Ascending aorta (tissue), 2 donors: ENCODE measurements around the gene OSM. TPM values are rescaled to one million over a fixed set of nuclear protein-coding genes. Genes with fewer than 3 reads are reported as not detected.

Experiments
- DNase-seq, 2 donors: peaks; one replicate each; pipeline ENCODE4 v3.0.0-alpha.2; 2019; ENCODE audit warnings: low spot score in 2 of 2
- H3K27ac ChIP-seq, 2 donors: fragments of 200-600 bp; sonication (generic); one replicate each; pipeline ENCODE4 v1.5.1; 2016 to 2017; ENCODE audit warnings: mild to moderate bottlenecking in 1 of 2
- H3K27me3 ChIP-seq: fragments of 200-600 bp; sonication (generic); one replicate; pipeline ENCODE4 v1.5.1; 2017
- H3K36me3 ChIP-seq, 2 donors: fragments of 200-600 bp; sonication (generic); one replicate each; pipeline ENCODE4 v1.5.1; 2016
- H3K4me1 ChIP-seq, 2 donors: fragments of 200-600 bp; sonication (generic); one replicate each; pipeline ENCODE4 v1.5.1; 2016 to 2017; ENCODE audit warnings: mild to moderate bottlenecking in 1 of 2
- H3K4me3 ChIP-seq, 2 donors: fragments of 200-600 bp; sonication (generic); one replicate each; pipeline ENCODE4 v1.5.1; 2016 to 2017; ENCODE audit warnings: mild to moderate bottlenecking in 1 of 2
- H3K9me3 ChIP-seq, 2 donors: fragments of 200-600 bp; sonication (generic); one replicate each; pipeline ENCODE4 v1.5.1; 2016
- CTCF ChIP-seq, 3 experiments: fragments of 200-600 bp in 2 of 3; fragments of 450-650 bp in 1 of 3; sonication (generic) in 2 of 3; IDR thresholded peaks; one replicate each; pipeline ENCODE4 v1.5.1; 2016 to 2019; ENCODE audit warnings: antibody characterized with exemption in 3 of 3, mild to moderate bottlenecking in 1 of 3, moderate library complexity in 1 of 3
- intact Hi-C: fragments of 100-400 bp; cut with DNase I; formaldehyde crosslinking; loops from one replicate; pipeline ENCODE4 v1.15.1; 2023
- total RNA-seq: library from RNA; depleted of rRNA; stranded (reverse); fragments of >200 nt; gene quantifications from one replicate; pipeline ENCODE4 v1.1.0, GENCODE V29; 2016

Gene OSM
- total RNA-seq, 1 donor from 2014 or later: not detected

- no peak overlapping the region for H3K27ac ChIP-seq
- no peaks in the 10 kb centered on the region for H3K27me3 ChIP-seq
These were observed 6.3 kb upstream of the OSM start for GRCh38 chr22:30272781-30273601.

GRCh38 chr22:30270832-30271231, 4.2 kb upstream of the OSM start:
- Histone ChIP-seq H3K4me3 (no peak overlapping the region), H3K36me3 (no peaks in the 10 kb centered on the region), H3K4me1 (no peaks in the 10 kb centered on the region), H3K9me3 (no peaks in the 10 kb centered on the region), H3K27ac (peak overlapping the region in 1 of 2 donors; percentile 13), H3K27me3 (no peaks in the 10 kb centered on the region)
- no peak for TF ChIP-seq CTCF (IDR thresholded peaks at IDR 0.05)
- peak; percentile 75 to 85 for DNase-seq
- intact Hi-C loops: no loop called here

More at GRCh38 chr22:30272781-30273601, 6.3 kb upstream of the OSM start:
- no peak for TF ChIP-seq CTCF (IDR thresholded peaks at IDR 0.05)
- peaks cover 7 to 10% of the 10 kb centered on the region in 2 donors for H3K4me1 ChIP-seq
- H3K36me3 ChIP-seq: no peaks in the 10 kb centered on the region
- no peak overlapping the region for H3K4me3 ChIP-seq
- intact Hi-C loops: no loop called here
- DNase-seq: no peak
- no peaks in the 10 kb centered on the region for H3K9me3 ChIP-seq

- Histone ChIP-seq H3K27ac (no peak overlapping the region), H3K27me3 (no peaks in the 10 kb centered on the region), H3K36me3 (no peaks in the 10 kb centered on the region), H3K9me3 (no peaks in the 10 kb centered on the region), H3K4me1 (no peaks in the 10 kb centered on the region), H3K4me3 (no peak overlapping the region)
- TF ChIP-seq CTCF (IDR thresholded peaks at IDR 0.05): no peak
- intact Hi-C loops: no loop called here
- no peak for DNase-seq
These were observed 1.7 kb upstream of the OSM start for GRCh38 chr22:30268331-30268730.

GRCh38 chr22:30267382-30268302, 991 bp upstream of the OSM start:
- H3K4me3 ChIP-seq: no peak overlapping the region
- DNase-seq: no peak
- H3K9me3 ChIP-seq: no peaks in the 10 kb centered on the region
- TF ChIP-seq CTCF (IDR thresholded peaks at IDR 0.05): no peak
- intact Hi-C loops: no loop called here
- H3K36me3 ChIP-seq: no peaks in the 10 kb centered on the region
- H3K27ac ChIP-seq: no peak overlapping the region
- H3K27me3 ChIP-seq: no peaks in the 10 kb centered on the region
- no peaks in the 10 kb centered on the region for H3K4me1 ChIP-seq

GRCh38 chr22:30265823-30266444, 717 bp downstream of the OSM start:
- H3K27ac ChIP-seq: peak overlapping the region in 1 of 2 donors; percentile 57
- no peaks in the 10 kb centered on the region for H3K4me1 ChIP-seq
- intact Hi-C loops: no loop called here
- peak overlapping the region in 1 of 2 donors; percentile 49 for H3K4me3 ChIP-seq
- TF ChIP-seq CTCF (IDR thresholded peaks at IDR 0.05): no peak
- H3K27me3 ChIP-seq: no peaks in the 10 kb centered on the region
- no peaks in the 10 kb centered on the region for H3K9me3 ChIP-seq
- peak; percentile 47 to 77 for DNase-seq
- H3K36me3 ChIP-seq: no peaks in the 10 kb centered on the region
